GM21528 (cell line): ENCODE results near the gene ERN1.

Experiments used
- ATAC-seq: cut with Tn5 transposase; IDR thresholded peaks from one replicate; pipeline ENCODE4 v1.9.1; 2021; ENCODE audit warnings: mild to moderate bottlenecking, moderate library complexity; ENCODE audit not compliant: unreplicated experiment, low FRiP score

The ERN1 gene

DNA sequence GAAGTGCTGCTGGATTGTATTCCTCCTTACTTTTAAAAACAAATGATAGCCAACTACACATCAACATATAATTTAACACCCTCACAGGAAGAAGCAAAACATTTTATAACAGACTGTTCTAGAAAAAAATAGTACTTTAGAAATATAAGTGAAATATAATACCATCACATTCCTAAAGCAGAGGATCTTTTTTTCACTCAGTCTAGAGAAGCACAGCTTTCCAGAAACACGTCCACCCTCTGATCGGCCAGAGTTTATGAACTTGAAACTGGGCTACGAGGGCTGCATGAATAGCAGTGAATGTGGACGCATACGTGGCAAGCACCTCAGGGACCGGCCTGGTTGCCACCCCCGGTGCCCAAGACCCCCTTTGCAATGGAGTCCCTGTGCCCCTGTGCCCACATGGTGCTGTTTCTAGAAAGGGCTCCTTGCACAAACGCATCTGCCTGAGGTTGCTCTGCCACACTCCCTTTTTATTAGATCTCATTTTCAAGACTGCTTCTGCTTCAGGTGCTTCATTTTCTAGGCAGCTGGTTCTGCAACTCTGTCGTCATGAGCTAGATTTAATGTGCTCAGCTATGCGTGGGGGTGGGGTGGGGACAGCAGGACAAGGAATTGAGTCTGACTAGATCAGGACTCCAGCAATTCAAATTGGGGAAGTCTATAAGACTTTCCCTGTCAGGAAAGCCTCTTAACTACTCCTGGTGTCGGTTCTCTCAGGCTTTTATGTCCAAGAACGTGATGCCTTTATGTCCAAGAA is 29.1 kb upstream of the ERN1 start:
- no peak for ATAC-seq

DNA sequence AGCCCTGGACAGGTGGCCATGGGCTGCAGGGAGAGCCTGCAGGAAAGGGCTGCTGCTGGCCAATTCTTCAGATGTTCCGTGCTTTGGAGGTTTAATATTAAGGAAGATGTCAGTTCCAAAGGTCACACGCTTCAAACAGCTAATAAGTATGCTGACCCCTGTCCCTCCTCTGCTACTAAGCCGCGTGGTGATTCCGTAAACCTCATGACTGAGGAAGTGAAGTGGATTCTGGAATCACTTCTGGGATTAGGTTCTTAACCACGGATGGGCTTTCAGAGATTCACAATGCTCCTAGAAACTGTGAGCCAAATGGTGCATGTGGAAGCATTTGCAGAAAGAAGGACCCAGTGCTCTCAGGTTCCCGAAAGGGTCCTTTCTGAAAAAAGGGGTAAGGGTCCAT is 28.5 kb upstream of the ERN1 start:
- no peak for ATAC-seq

DNA sequence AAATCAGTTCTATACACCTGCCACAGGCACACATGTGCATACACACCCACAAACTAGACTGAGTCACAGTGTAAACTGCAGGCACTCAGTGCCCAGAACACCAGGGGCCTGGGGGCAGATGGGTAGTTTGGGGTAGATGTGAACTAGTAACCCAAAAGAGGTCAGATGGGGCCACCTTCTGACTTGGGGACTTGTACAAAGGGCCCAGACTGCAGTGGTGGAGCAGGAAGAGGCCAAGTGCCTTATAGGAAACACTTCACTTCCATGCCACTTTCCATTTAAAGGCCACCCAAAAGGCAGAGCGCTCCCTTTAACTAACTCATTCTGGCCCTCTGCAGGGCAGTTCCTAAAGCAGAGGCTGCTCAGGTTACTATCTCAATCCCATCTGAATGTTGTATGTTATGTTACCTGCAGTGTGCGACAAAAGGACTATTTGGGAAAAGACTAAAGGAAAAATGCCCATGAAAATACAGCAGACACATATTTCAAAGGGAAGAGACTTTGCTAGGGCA is 27.8 kb upstream of the ERN1 start:
- no peak for ATAC-seq

DNA sequence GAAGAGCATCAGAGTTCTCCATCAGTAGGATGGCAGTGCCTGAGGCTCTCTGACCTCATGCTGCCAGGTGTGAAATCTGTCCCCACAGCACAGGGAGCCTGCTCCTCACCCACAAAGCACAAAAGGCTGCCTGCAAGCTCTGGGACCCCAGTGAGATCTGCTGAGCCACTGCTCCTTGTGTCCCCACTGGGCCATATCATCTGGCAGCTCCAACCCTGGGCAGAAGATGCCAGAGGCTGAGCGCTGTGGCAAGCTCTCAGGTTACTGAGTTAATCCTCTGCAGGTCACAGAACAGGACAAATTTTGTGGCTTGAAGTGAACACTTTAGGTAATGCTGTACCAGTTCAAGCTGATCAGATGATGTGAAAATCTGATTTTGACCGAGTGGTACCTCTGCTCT is 26.7 kb upstream of the ERN1 start:
- no peak for ATAC-seq

DNA sequence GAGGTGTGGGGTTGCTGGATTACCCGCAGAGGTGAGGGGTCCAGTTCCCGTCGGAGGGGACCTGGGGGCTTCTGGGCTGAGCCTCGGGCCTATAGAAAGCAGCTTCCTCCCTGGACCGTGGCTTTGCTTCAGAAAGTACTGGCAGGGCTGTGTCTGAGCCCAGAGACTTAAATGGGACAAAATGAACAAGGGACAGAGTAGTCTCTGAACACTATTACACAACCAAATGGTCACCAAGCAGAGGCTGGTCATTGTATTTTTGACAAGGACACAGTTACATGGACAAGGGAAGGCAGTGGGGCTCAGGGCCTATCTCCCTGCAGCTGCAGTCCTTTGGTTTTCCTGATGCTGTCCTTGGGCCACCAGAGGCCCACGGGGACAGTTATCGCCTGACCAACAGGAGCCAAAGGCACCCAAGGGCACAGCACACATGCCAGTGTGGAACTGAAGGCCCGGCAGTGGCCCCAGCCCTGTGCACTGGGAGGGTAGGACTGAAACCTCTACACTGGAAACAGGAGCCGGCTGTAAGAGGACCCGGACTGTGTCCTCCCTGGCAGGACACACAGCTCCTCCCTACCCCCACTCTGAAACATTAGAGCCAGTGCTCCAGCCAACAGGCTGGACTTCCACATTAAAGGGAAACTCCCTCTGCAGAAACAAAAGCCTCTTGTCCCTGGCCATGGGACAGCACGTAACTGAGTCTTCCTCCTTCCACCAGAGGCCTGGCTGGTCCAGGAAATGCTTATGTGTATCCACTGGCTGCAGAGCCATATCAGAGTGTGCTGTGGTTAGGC is 26.0 kb upstream of the ERN1 start:
- ATAC-seq = no peak

DNA sequence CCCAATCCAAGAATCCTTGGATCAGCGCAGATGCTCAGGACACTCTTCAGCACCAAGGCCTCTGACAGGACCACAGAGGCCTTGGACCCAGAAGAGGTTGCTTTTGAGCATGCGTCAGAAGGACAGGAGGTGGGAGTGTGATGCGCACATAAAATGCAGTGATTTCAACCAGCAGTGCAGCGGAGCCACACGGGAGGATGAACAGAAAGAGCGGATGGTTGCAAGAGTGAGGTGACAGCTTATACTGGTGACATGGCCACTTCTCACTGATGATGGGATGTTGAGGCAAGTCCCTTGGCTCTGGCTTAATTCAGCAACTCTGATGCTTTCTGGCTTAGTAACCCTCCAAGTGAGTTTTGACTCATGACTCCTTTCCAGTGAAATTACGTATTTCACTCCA is 25.2 kb upstream of the ERN1 start:
- ATAC-seq = no peak

DNA sequence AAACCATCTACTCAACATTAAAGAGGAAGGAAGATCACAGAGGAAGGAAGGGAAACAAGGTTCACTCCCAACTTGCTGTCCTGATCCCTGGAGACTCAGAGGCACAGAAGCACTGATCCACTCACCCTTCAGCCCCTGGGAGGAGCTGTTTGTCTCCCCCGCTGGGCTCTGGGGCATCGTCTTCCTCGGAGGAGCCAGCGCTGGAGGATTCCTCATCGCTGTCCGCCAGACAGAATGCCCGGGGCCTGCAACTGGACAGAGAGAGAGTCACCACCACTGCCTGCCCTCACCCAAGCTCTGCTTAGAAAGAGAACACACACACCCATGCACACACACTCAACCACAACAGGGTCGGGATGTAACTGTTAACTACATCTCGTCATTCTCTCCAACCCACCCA is 24.8 kb upstream of the ERN1 start:
- ATAC-seq = no peak

DNA sequence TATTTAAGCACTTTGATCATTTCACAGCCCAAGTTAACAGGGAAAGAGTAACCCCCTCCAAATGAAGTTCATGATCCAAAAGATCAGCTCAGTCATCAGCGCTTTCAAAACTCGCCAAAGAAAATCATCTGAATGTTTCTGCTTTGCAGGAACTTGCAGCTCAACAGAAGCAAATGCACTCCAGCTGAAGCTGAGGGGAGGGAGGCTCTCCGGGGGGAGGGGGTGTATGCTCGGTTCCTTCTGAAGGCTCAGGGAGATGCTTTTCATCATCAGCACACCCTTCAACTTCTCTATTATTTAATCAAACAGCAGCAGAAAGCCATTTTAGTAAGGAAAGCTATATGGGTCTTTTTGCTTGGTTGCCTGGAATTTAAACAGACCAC is 24.4 kb upstream of the ERN1 start:
- no peak for ATAC-seq

DNA sequence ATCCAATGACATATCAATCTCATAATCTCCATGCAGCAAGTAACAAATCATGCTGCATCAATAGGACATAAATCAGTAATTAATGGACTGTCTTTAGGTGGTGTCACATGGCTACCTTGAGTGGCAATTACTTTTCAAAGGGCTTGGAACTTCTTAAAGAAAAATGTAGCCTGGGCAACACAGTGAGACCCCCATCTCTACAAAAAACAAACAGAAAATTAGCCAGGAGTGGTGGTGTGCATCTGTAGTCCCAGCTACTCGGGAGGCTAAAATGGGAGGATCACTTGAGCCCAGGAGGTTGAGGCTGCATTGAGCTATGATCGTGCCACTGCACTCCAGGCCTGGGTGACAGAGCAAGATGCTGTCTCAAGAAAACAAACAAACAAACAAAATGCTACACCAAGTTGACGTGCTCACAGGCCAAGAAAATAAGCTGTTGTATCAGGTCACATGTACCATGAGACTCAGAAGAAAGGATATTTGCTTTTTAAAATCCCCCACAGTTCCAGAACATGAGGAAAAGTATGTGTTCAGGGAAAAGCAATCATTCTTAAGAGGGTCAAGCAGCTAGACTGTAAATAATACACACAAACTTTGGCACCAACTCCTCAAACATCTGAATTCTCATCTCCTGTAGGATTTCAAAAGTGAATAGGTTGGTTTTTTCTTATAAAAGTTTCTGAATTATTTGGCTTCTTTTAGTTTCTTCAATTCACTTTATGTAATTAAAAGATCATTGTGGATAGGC is 23.8 kb upstream of the ERN1 start:
- ATAC-seq = no peak

DNA sequence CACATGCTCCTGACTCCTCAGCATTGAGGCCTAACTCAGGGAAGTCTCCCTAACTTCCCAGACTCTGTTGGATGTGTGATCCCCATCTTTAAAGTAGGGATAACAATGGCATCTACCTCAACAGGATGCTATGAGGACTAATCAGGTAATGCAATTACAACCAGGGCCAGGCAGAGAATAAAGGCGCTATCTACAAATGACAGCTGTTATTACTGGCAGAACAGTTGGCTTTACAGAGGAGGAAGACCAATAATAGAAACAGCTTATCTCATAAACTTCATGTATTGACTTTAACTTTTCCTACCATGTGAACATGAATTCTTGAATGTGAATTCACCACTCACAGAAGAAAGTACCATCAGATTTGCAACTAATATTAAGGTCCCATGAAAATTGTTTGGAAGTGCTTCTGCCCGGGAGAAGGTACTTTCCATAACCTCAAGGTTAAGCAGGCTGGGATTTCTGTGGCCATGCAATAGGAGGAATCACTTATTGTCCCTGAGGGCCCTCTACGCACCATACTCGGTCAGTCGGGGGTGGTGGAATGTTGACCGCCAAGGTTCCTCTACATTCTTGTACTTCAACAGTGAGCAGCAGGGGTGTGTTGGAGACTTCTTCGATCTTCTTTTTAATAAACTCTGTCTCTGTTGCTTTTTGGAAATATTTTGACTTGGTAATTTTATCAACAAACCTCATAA is 22.6 kb upstream of the ERN1 start:
- ATAC-seq = no peak

DNA sequence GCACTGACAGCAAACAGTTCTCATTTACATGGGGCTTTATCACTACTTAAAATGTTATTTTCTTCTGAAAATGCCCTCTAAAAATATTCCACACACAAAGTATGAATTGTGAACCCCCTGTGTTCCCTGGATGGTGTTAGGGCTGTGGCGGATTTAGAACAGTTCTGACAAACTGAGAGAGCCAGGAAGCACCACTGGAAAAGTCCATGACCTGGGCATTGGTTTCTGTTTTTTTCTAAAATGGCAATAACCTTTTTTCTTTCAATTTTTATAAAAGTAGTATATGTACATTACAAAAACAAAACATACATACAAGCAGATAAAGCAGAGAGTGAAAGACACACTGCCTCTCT is 21.0 kb upstream of the ERN1 start:
- no peak for ATAC-seq

DNA sequence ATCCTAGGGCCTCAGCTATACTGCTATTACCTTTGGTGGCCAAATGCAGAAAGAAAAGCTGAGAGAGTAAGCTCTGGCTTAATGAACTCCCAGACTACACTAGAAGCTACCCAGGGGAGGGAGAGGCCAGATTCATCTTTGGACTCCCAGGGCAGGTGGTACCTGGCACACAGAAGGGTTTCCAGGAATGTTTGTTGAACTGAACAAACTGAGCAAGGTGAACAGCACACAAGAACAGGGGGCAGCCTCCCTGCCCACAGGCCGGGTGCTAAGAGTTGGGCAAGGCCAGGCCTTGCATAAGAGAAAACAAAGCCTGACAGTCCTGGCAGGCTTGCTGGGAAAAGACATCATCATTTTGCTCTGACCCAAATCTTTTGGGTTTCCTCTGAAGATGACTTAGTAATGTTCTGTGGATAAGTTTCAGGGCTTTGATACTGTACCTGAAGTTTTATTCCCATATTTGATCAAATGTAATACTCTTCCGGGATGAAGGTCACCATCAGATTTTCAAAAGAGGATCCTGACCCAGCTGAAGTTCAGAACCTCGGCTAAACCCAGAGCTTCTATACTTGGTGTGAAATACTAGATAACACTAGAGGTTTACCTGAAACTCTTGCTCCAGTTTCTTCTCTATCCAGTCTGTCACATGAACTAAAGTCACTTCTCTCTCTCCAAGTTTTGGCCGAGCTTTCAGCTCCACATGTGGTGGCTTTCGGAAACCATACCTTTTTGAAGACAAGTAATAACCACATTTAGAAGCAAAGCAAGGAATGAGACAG is 20.5 kb upstream of the ERN1 start:
- ATAC-seq = no peak

DNA sequence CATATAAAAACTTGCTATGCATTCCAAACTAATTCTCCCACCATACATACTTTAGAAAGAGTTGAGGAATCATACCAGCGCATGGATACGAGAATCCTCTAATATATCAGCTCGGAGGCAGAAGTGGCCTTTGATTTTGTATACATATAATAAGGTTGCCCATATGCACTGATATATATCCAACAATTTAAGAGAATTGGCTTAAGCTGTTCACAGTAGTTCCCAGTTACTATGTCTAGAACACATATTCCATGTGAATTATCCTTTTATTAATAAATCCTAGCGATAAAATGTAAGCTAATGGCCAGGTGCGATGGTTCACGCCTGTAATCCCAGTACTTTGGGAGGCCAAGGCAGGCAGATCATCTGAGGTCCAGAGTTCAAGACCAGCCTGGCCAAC is 19.3 kb upstream of the ERN1 start:
- ATAC-seq = no peak

DNA sequence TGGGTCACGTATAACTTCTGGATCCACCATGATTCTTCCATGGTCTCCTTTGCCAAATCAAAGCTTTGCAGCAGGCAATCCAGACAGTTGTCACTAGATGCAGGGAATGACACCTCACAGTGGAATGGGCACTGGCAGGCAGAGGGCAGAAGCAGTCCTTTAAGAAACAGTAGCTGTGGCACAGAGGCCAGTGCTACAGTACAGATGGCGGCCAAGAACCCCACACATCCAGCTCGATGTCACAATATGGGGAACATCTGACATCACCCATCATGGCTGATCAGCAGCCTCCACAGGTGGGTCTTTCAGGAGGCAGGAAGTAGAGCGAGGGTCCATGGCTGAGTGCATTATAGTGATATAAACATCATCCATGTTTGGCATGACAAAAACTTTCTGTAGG is 18.8 kb upstream of the ERN1 start:
- no peak for ATAC-seq

DNA sequence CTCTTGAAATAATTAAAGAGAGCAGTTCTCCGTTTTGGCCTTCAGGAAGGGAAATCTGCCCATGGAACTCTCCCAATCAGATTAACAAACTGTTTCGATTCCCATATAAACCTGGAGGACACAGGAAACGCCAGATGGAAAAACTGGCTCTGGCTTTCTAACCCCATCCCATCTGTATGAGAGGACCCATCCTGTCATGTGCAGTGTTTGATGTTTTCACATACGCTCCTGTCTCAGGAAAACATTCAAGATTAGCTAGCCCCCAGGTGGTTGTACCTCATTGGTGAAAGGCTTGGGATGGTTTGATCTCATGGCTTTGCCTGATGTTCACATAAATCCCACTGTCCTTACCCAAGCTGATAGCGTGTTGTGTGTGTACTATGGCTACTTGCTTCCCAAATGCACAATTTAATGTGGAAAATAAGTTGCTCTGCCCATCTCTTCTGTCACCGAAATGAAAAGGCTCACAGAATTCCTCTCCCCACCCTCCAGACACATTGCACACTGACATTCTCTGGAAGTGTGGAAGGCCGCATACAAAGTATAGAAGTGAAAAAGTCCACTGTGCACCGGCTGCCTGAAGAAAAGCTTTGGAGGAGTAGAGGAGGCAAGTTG is 18.2 kb upstream of the ERN1 start:
- no peak for ATAC-seq

DNA sequence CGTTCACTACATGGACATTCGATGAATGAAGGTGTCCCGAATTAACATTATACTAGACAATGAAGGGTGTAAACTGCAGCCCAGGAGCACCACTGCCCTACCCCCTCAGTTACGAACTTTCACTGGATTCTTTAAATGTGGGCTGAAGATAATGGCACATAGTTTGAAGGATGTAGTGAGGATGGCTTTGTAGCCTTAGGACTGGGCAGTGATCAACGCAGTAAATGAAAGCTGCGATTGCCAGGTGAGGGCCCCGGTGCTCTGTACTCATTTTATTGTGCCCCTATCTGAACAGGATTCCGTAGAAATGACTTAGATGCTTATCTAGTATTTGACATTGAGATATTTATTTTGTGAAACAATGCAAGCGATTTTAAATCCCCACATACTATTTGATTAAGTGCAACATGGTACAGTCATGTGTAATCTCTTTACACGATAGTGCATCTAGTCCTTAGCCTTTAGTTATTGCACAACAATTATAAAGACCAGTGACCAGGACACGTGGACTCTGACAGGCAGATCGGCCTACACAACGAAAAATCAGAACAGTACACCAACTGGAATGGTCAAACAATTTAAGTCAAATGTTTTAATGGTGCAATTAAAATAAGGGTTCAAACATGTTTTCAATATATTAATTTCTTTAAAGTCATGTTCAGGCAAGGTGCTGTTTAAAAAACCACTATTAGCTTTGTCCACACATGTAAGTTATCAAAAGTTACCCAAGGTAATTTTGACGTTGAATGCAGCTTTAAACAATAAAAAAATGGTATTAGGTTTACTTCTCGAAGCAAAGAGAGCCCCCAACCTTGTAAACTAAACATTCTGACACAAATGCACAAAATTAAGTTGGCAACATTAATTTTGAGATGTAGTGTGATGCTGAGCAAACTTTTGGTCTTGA is 17.4 kb upstream of the ERN1 start:
- no peak for ATAC-seq

DNA sequence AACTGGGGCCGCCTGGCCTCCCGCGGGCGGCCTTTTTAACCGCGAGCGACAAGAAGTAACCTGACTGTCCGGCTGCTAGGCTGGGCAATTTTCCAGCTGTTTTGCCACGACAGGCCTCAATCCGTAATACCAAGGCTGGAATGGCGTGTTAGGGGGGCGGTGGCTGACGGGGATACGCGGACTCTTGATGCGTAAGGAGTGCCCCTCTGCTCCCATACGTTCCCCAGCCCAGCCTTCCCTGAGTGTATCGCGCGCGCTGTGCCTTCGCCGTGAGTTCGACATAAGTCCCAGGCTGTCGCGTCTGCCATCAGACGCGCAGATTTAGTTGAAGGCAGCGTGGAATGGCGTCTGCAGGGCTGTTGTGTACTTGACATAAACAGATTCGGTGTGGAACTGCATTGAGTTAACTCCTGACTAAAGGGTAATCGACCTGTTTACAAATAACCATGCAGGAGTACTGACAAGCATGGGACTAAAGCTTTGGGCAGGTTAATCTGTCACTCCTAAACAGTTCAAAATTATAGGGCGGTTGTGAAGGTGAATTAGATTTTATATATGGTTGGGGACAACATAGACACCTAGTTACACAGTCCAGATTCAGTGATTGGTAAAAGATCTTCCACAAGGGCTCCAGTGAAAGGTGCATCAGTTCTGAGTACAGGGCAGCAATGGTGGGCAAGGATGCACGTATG is 16.6 kb upstream of the ERN1 start:
- ATAC-seq = peak; percentile 9
